Spleen (tissue), 7 donors: ENCODE data around the gene GPR21.

ENCODE experiments used
- POLR2A ChIP-seq, 3 donors: fragments of 450-650 bp; IDR thresholded peaks; one replicate each; pipeline ENCODE4 v1.5.1; 2017; ENCODE audit warnings: antibody characterized with exemption in 3 of 3, mild to moderate bottlenecking in 1 of 3
- POLR2AphosphoS5 ChIP-seq, 3 donors: sonication (generic); formaldehyde crosslinking; IDR thresholded peaks; one replicate each; pipeline ENCODE4 v1.5.1; 2017; ENCODE audit warnings: antibody characterized with exemption in 3 of 3
- TF ChIP-seq, protein P1 (sequence below), 11 experiments: fragments of 200-600 bp in 7 of 11; fragments of 450-650 bp in 4 of 11; sonication (generic) in 4 of 11; IDR thresholded peaks in 8 of 11; conservative IDR thresholded peaks in 3 of 11; 1 replicate in 7 of 11; 2 replicates in 4 of 11; pipeline versions ENCODE4 v1.4.0 to v1.8.0; 2016 to 2021; ENCODE audit warnings: antibody characterized with exemption in 11 of 11, inconsistent platforms in 4 of 11, mild to moderate bottlenecking in 1 of 11
- donor health status: DM: no; HTN: no; CAD: no; lungs with moderate emphysema.
- donor health status: DM: no; HTN: no; CAD: no.
- donor health status: DM: no; HTN: no; CAD: no.

GRCh38 chr9:123043081-123043939 lies 9.8 kb downstream of the GPR21 start:
- TF ChIP-seq POLR2A (IDR thresholded peaks at IDR 0.05) (no peak), POLR2AphosphoS5 (IDR thresholded peaks at IDR 0.05) (no peak)
- TF ChIP-seq, protein P1, sequence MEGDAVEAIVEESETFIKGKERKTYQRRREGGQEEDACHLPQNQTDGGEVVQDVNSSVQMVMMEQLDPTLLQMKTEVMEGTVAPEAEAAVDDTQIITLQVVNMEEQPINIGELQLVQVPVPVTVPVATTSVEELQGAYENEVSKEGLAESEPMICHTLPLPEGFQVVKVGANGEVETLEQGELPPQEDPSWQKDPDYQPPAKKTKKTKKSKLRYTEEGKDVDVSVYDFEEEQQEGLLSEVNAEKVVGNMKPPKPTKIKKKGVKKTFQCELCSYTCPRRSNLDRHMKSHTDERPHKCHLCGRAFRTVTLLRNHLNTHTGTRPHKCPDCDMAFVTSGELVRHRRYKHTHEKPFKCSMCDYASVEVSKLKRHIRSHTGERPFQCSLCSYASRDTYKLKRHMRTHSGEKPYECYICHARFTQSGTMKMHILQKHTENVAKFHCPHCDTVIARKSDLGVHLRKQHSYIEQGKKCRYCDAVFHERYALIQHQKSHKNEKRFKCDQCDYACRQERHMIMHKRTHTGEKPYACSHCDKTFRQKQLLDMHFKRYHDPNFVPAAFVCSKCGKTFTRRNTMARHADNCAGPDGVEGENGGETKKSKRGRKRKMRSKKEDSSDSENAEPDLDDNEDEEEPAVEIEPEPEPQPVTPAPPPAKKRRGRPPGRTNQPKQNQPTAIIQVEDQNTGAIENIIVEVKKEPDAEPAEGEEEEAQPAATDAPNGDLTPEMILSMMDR (IDR thresholded peaks at IDR 0.05 in 8 of 11, conservative IDR thresholded peaks at IDR 0.05 in 3 of 11), result no peak
